KOPT-K1 (cell line): ENCODE data around the gene PPM1E.
"Not testable (repeated sequence)": the region's sequence is repeated elsewhere in the genome, so short reads cannot be mapped to it uniquely, and the experiment has no call there.

Experiments used
- H3K27ac ChIP-seq: fragments of 200-600 bp; sonication (generic); 2 replicates; pipeline ENCODE4 v1.5.1; 2016; ENCODE audit warnings: antibody characterized with exemption, mild to moderate bottlenecking, low read depth, low read length; ENCODE audit not compliant: poor library complexity, severe bottlenecking
- H3K36me3 ChIP-seq: fragments of 200-600 bp; sonication (generic); 2 replicates; pipeline ENCODE4 v1.5.1; 2017; ENCODE audit warnings: antibody characterized with exemption, mild to moderate bottlenecking, low read length, moderate library complexity; ENCODE audit not compliant: insufficient read depth
- H3K9me3 ChIP-seq: fragments of 200-600 bp; sonication (generic); 2 replicates; pipeline ENCODE4 v1.5.1; 2017; ENCODE audit warnings: antibody characterized with exemption, low read length, mild to moderate bottlenecking; ENCODE audit not compliant: insufficient read depth, poor library complexity, severe bottlenecking

The PPM1E gene

DNA sequence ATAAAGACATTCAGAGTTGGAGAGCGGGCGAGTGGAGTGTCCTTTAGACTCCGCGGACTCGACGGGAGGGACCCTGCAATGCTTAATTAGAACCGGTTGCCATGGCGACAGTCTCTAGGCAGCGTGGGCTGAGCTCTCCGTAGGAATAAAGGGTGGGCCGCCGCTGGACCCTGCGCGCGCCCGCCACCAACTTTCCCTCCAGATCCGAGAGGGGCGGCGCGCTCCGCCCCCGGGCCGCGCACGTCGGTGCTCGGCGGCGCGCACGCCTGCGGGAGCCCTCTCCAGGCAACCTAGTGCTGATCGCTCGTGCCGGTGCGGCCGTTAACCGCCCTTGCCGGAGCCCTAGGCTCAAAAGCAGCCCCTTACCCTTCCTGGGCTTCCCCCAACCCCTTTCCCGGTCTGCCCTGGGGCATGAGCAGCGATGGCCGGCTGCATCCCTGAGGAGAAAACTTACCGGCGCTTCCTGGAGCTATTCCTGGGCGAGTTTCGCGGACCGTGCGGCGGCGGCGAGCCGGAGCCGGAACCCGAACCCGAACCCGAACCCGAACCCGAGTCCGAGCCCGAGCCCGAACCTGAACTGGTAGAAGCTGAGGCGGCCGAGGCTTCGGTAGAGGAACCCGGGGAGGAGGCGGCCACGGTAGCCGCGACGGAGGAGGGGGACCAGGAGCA lies at the start of gene PPM1E:
PPM1E (plus strand) TSS at position 278 of the 669 bp plus-strand sequence.
- no peak within 1 kb of the TSS for H3K27ac ChIP-seq
- no peaks in the 10 kb centered on the region for H3K9me3 ChIP-seq
- H3K36me3 ChIP-seq: no peaks in the 10 kb centered on the region

DNA sequence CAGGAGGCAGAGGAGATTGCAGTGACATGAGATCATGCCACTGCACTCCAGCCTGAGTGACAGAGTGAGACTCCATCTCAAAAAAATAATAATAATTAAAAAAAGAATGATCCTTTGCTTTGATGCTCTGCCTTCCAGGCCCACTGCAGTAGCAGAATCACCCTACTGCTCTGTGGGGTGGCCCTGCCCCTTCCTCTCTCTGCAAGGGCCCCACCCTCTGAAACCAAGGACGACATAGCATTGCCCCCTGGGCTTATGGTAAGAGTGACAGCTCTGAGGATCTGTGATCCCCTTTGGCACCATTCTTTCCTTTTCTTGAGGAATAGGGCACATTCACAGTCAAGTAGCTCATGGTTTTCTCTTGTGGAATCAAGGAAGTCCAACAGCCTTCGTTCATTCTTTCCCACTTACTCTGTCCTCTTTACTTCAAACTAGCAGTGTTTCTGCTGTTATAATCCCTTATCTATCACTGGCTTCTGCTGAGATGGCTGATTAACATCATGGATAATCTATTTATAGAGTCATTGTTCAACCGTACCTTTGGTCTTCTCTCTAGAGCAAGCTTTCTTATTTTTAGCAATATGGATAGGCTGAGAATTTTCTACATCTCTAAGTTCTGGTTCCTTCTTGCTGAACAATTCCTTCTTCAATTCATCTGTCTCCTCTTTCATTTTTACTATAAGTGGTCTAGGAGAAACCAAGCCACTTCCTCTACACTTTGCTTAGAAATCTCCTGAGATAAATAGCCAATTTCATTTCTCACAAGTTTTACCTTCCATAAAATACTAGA lies 49.1 kb upstream of the PPM1E start:
- H3K9me3 ChIP-seq: no peaks in the 10 kb centered on the region
- H3K27ac ChIP-seq: no peak overlapping the region
- peaks cover 100% of the 10 kb centered on the region for H3K36me3 ChIP-seq

DNA sequence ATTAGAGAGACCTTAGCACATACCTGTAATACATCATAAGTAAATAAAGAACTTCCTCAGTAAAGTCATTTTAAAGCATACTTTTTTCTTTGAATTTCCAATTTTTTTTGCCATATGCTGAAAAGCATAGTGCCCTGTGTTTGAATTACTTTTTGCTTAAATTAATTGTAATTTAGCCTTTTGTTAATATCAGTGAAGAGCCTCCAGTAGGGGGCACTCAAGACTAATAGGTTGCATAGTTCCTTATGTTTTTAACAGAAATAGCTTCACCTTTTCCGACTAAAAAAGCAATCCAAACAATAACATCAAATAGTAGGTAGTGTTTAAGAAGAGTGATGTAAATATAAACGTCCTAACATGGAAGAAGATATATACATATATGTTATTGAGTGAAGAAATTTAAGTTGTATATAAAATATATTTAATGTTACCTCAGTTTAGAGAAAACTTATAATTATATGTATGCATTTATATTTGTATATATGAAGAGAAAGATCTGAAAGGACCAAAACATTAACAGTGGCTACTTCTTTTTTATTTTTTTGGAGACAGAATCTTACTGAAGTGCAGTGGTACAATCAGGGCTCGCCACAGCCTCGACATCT lies 44.6 kb upstream of the PPM1E start:
- Histone ChIP-seq H3K27ac (no peak overlapping the region), H3K9me3 (no peaks in the 10 kb centered on the region), H3K36me3 (peaks cover 100% of the 10 kb centered on the region)

DNA sequence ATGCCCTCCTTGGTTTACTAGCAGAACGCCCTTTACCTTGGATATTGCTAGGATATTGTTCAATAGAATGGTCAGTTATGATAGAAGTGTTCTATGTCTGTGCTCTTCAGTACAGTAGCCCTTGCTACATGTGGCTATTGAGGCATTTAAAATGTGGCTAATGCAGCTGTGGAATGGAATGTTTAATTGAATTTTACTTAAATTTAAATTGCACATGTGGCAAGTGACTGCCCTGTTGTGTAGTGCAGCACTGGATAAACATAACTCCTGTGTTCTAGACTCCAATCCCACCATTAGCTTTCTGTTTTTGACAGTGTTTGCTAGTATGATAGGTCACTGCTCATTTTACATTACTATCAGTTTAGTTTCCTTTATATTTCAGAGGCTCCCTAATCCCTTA lies 33.4 kb upstream of the PPM1E start:
- H3K36me3 ChIP-seq: peaks cover 93% of the 10 kb centered on the region
- H3K27ac ChIP-seq: no peak overlapping the region
- no peaks in the 10 kb centered on the region for H3K9me3 ChIP-seq

DNA sequence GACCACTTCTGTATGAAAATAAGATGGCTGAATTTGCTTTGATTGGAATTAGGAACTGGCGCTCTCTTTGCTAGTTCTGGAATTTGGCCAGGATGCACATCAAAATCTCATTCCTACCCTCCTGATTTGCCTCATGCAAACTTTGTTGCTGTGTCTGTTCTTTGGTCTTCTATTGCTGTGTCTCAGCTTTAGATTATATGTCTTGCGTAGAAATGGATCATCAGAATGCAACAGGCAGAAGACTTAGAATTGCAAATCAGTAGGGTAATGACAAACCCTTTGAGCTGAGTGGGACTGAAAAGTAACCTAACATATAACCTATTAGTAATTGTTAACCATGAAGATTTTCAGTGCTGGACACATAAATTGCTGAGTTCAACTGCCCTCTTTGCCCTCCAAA lies 33.0 kb upstream of the PPM1E start:
- Histone ChIP-seq H3K36me3 (peaks cover 93% of the 10 kb centered on the region), H3K9me3 (no peaks in the 10 kb centered on the region), H3K27ac (no peak overlapping the region)

DNA sequence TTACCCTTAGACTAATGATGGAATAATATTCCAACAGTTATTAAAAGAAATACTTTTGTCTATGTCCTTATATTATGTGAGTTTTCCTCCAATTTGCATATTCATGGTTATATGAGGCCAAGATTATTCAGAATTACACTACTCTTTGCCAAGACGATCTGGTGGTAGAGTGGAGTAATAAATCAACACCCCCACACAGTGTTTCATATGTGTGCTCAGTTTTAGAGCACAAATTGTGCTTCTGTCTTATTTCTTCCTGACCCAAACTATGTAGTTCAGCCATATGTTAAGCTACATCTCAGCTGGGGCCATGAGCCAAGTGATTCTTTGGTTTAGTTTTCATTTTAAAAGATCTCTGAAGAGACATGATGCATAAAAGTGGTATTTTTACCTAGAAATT lies 26.9 kb upstream of the PPM1E start:
- Histone ChIP-seq H3K9me3 (no peaks in the 10 kb centered on the region), H3K27ac (no peak overlapping the region), H3K36me3 (peaks cover 88% of the 10 kb centered on the region)

DNA sequence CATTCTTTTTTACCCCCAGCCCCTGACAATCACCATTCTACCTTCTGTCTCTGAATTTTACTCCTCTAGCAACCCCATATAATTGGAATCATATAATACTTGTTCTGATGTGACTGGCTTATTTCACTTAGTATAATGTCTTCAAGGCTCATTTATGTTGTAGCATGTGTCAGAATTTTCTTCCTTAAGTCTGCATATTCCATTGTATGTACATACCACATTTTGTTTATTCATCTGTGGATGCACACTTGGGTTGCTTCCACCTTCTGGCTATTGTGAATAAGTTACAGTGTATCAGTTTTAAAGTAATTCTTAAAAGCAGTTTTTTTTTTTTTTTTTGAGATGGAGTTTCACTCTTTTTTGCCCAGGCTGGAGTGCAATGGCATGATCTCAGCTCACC lies 24.7 kb upstream of the PPM1E start:
- Histone ChIP-seq H3K9me3 (no peaks in the 10 kb centered on the region), H3K27ac (no peak overlapping the region), H3K36me3 (peaks cover 88% of the 10 kb centered on the region)

DNA sequence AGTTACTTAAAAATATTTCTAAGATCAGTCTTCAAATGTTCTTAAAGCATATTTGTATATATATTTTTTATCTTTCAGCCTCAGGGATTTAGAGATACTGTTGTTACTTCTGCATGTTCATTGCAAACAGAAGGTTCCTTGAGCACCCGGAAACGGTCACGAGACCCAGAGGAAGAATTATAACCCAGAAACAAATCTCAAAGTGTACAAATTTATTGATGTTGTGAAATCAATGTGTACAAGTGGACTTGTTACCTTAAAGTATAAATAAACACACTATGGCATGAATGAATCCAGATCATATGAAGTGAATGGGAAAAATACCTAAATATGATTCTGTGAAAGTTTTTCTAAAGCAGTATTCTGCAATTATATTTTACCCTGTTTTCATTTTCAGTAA lies 21.6 kb upstream of the PPM1E start:
- H3K9me3 ChIP-seq: no peaks in the 10 kb centered on the region
- H3K27ac ChIP-seq: no peak overlapping the region
- peaks cover 71% of the 10 kb centered on the region for H3K36me3 ChIP-seq

DNA sequence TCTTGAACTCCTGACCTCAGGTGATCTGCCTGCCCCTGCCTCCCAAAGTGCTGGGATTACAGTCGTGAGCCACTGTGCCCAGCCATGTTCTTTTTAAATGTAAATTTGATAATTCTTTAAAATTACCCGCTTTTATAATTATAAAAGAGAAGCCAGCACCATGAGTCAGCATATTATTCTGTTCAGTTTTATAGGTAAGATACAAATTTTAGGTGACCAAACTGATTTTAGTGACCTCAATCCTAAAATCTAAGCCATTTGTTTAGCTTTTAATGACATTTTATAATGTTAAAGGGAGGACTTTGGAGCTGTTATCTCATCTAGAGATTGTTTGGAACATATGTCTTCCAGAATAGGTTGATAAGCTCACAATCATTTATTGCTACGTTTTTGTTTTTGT lies 20.8 kb upstream of the PPM1E start:
- Histone ChIP-seq H3K27ac (no peak overlapping the region), H3K36me3 (peaks cover 64% of the 10 kb centered on the region), H3K9me3 (no peaks in the 10 kb centered on the region)

DNA sequence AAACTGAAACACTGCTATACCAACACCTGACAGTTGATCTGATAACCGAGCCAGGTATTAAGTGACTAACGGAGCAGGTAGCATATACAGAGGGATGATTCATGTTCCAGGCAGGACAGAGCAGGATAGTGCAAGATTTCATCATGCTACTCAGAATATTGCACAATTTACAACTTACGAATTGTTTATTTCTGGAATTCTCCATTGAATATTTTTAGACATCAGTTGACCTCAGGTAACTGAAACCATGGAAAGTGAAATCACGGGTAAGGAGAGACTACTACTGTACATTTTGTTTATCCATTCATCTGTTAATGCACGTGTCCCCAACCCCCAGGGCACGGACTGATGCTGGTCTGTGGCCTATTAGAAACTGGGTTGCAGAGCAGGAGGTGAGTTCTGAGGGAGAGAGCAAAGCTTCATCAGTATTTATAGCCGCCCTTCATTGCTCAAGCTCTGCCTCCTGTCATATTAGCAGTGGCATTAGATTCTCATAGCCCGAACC lies 14.5 kb upstream of the PPM1E start:
- no peak overlapping the region for H3K27ac ChIP-seq
- no peaks in the 10 kb centered on the region for H3K9me3 ChIP-seq
- H3K36me3 ChIP-seq: 0 out of 2 replicates have a peak, but pooled peaks cover 3% of the 10 kb centered on the region

DNA sequence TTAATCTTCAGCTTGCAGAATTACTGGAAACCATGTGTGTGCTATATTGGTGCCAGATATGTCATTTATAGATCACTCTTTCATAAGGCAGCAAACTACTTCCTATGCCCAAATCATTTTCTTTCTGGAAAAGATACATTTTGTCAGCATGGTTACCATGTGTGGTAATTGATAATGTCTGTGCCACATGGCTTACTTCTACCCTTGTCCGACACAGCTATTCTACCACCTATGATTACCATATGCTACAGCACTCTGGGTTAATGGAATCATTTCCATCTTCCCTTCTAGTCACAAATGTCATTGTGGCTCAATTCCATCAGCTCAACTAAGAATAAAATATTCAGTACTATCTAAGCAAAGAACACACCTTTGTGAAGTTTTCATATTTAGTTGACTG lies 8.0 kb upstream of the PPM1E start:
- Histone ChIP-seq H3K9me3 (no peaks in the 10 kb centered on the region), H3K36me3 (no peaks in the 10 kb centered on the region), H3K27ac (no peak overlapping the region)

DNA sequence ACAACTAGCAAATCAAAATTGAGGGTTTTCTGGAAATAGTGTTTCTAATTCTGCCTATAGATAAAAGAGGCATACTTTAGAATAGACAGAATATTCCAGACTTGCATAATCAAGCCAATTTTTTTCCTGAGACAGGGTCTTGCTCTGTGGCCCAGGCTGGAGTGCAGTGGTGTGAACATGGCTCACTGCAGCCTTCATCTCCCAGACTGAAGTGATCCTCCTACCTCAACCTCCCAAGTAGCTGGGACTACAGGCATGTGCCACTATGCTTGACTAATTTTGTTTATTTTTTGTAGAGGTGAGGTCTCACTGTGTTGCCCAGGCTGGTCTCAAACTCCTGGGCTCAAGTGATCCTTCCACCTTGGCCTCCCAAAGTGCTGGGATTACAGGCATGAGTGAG lies 6.0 kb upstream of the PPM1E start:
- H3K27ac ChIP-seq, H3K36me3 ChIP-seq, H3K9me3 ChIP-seq: not testable (repeated sequence)

DNA sequence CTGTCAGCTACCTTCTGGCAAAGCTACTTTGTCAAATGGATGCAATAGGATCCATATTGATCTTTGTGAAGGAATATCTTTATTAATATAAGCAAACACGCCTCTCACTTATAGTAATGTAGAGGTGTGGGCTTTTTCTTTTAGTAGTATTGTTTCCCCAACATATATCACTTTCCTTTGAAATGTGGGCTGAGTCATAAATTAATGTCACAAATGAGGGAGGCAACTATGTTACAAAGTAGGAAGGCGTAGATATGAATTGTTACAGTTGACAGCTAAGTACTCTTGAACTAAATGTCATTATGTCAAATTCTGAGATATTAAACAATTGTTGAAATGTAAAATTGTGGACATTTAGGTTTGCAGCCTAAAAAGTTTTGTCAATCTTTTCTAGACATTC lies 2.6 kb upstream of the PPM1E start:
- no peaks in the 10 kb centered on the region for H3K36me3 ChIP-seq
- no peak overlapping the region for H3K27ac ChIP-seq
- no peaks in the 10 kb centered on the region for H3K9me3 ChIP-seq

DNA sequence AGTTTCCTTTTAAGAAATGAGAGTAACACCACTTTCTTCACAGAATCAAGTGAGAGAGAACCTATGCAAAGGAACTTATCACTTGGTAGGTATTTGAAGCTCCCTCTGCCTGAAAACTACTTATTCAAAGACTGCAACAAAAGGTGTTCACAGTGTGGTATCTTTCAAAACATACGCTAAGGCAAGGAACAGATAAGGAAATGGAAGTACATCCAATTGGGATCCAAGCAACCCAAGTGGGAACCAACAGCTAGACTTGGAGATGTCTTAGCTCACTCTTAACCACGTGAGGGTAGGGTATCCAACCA lies 431 bp upstream of the PPM1E start:
- Histone ChIP-seq H3K27ac (no peak overlapping the region), H3K9me3 (no peaks in the 10 kb centered on the region), H3K36me3 (no peaks in the 10 kb centered on the region)

DNA sequence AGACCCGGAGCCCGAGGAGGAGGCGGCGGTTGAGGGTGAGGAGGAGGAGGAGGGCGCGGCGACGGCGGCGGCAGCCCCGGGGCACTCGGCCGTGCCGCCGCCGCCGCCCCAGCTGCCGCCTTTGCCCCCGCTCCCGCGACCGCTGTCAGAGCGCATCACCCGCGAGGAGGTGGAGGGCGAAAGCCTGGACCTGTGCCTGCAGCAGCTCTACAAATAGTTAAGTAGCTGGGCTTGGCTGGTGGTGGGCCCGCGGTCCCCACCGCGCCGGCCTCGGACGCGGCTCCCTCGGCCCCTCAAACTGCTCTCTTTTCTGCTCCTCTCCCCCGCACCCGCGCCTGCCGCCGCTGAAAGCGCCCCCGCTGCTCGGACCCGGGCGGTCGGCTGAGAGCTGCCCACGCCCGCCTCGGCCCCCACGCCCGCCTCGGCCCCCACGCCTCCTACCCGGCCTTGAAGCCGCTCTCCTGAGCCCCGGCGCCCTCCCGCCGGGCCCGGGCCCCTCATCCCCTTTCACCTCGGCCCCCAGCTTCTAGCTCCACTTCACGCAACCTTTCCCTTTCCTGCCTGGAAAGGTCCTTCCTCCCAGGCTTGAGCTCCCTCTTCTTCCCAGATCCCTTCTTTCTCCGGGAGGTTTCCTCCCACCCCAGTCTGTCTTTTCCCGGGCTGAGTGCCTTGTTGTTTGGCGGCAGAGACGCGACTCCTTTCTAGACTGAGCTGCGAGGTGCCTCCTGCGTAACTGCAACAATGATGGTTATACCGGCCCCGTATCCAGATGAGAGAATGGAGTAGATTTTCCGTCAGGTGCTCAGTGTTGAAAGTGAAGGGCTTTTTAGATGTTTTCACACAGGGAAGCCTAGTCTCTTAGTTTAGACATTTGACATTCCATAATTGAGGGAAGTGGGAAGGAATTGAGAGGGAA lies 850 bp downstream of the PPM1E start:
- Histone ChIP-seq H3K36me3 (no peaks in the 10 kb centered on the region), H3K27ac (no peak overlapping the region), H3K9me3 (no peaks in the 10 kb centered on the region)
